Endometrial microvascular endothelial cells (primary cell): ENCODE measurements around the gene IGBP1. TPM values are rescaled to one million over a fixed set of nuclear protein-coding genes. Genes with fewer than 3 reads are reported as not detected.

Source experiments
- total RNA-seq: library from RNA; depleted of rRNA; stranded (reverse); fragments of >200 nt; gene quantifications from one replicate; pipeline ENCODE4 v1.2.3, GENCODE V29; 2015; ENCODE audit errors: inconsistent ontology term

IGBP1 gene
- total RNA-seq, 1 donor from 2014 or later, result 50.3 TPM

Other genes with a start within 250 kb of the IGBP1 start
- not detected for gene AWAT2, start 83.5 kb upstream of the IGBP1 start, total RNA-seq
- not detected for gene OTUD6A, start 71.0 kb upstream of the IGBP1 start, total RNA-seq
- not detected for gene DGAT2L6, start 44.0 kb downstream of the IGBP1 start, total RNA-seq
- gene AWAT1, start 101.2 kb downstream of the IGBP1 start, total RNA-seq, result not detected
- not detected for gene P2RY4, start 126.8 kb downstream of the IGBP1 start, total RNA-seq
- not detected for gene ARR3, start 134.9 kb downstream of the IGBP1 start, total RNA-seq
- not detected for gene RAB41, start 148.7 kb downstream of the IGBP1 start, total RNA-seq
- gene PDZD11, start 156.5 kb downstream of the IGBP1 start, total RNA-seq, result 69.4 TPM
- gene KIF4A, start 156.7 kb downstream of the IGBP1 start, total RNA-seq, result 24.3 TPM